Tibial nerve (tissue), 4 donors: ENCODE data around the gene FMO2.

Experiments
- EP300 ChIP-seq, 2 donors: sonication (generic); formaldehyde crosslinking; IDR thresholded peaks; one replicate each; pipeline ENCODE4 v1.6.1; 2017; ENCODE audit warnings: antibody characterized with exemption in 2 of 2, mild to moderate bottlenecking in 1 of 2
- POLR2A ChIP-seq, 2 donors: fragments of 450-650 bp; IDR thresholded peaks; one replicate each; pipeline ENCODE4 v1.6.1; 2017; ENCODE audit warnings: antibody characterized with exemption in 2 of 2, mild to moderate bottlenecking in 2 of 2, moderate library complexity in 2 of 2
- TF ChIP-seq, protein P1 (sequence below), 5 experiments: fragments of 200-600 bp in 3 of 5; fragments of 450-650 bp in 2 of 5; sonication (generic) in 3 of 5; IDR thresholded peaks; one replicate each; pipeline ENCODE4 v1.5.1; 2016 to 2019; ENCODE audit warnings: antibody characterized with exemption in 5 of 5, mild to moderate bottlenecking in 3 of 5, moderate library complexity in 2 of 5

DNA sequence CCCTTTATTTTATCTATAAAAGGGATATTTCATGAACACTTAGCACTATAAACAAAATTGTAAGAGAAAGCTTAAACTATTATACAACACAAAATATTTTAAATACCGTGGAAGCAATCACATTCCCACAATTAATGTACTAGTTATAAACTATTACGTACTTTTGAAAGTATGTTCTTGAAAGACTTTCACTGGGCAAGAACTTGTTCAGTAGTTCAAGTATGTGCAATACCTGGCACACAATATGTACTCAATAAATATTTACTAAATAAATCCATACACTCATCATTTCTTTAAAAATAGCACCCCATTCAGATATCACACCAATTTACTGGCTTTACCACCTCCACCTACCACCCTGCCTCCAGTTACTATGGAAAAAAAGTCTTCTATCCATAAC is 12.6 kb upstream of the FMO2 start:
- TF ChIP-seq, protein P1, sequence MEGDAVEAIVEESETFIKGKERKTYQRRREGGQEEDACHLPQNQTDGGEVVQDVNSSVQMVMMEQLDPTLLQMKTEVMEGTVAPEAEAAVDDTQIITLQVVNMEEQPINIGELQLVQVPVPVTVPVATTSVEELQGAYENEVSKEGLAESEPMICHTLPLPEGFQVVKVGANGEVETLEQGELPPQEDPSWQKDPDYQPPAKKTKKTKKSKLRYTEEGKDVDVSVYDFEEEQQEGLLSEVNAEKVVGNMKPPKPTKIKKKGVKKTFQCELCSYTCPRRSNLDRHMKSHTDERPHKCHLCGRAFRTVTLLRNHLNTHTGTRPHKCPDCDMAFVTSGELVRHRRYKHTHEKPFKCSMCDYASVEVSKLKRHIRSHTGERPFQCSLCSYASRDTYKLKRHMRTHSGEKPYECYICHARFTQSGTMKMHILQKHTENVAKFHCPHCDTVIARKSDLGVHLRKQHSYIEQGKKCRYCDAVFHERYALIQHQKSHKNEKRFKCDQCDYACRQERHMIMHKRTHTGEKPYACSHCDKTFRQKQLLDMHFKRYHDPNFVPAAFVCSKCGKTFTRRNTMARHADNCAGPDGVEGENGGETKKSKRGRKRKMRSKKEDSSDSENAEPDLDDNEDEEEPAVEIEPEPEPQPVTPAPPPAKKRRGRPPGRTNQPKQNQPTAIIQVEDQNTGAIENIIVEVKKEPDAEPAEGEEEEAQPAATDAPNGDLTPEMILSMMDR (IDR thresholded peaks at IDR 0.05) = no peak
- TF ChIP-seq EP300 (IDR thresholded peaks at IDR 0.05) = no peak
- no peak for TF ChIP-seq POLR2A (IDR thresholded peaks at IDR 0.05)
